Measurements from ENCODE around the gene KRT12. TPM values are rescaled to one million over a fixed set of nuclear protein-coding genes. Genes with fewer than 3 reads are reported as not detected.

KRT12 gene
- total RNA-seq, 2 donors from 2014 or later = not detected

GRCh38 chr17:40901981-40902474 is 35.0 kb upstream of the KRT12 start:
- Mint-ChIP-seq H3K27ac (peak overlapping the region; percentile 9), H3K27me3 (peaks cover 59% of the 10 kb centered on the region), H3K4me3 (no peak overlapping the region), H3K36me3 (ENCODE audit: low read depth) (peaks cover 3% of the 10 kb centered on the region), H3K4me1 (peaks cover 7% of the 10 kb centered on the region)
- no peaks in the 10 kb centered on the region for H3K9me3 ChIP-seq (ENCODE audit: control insufficient read depth, low read length, poor library complexity, severe bottlenecking)
- DNase-seq (no peak), ATAC-seq (no peak)

DNA sequence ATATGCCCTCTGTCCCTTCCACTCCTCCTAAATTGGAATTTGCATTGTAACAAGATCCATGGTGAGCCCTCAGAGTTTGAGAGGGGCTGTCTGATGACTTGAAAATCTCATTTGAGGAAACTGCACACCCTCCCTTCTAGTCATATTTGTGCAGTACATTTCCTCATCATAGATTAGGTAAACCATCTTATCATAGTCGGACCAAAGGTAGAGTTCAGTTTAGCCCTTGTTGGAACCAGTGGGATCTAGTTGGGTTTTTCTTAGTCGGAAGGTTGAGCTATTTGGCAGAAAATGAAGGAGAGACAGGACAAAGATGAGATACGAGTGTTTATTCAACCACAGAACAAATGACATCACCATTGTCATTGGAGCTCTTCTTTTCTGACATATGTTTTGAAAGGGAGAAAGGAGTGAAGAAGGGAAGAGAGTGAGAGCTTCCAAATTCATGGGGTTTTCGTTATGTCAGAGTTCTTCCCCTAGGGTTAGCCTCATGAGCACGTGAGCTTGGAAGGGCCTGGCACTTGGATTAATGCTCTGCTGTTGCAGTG is 33.9 kb upstream of the KRT12 start:
- peaks cover 57% of the 10 kb centered on the region for H3K27me3 Mint-ChIP-seq
- no peak overlapping the region for H3K4me3 Mint-ChIP-seq
- ATAC-seq = no peak
- peaks cover 3% of the 10 kb centered on the region for H3K36me3 Mint-ChIP-seq (ENCODE audit: low read depth)
- H3K4me1 Mint-ChIP-seq = peaks cover 7% of the 10 kb centered on the region
- H3K27ac Mint-ChIP-seq = no peak overlapping the region
- no peak for DNase-seq
- H3K9me3 ChIP-seq (ENCODE audit: control insufficient read depth, low read length, poor library complexity, severe bottlenecking) = no peaks in the 10 kb centered on the region

GRCh38 chr17:40896916-40897455 is 30.0 kb upstream of the KRT12 start:
- H3K4me3 Mint-ChIP-seq = no peak overlapping the region
- H3K27me3 Mint-ChIP-seq = peaks cover 62% of the 10 kb centered on the region
- no peaks in the 10 kb centered on the region for H3K9me3 ChIP-seq (ENCODE audit: control insufficient read depth, low read length, poor library complexity, severe bottlenecking)
- ATAC-seq (no peak), DNase-seq (no peak)
- peaks cover 3% of the 10 kb centered on the region for H3K36me3 Mint-ChIP-seq (ENCODE audit: low read depth)
- H3K4me1 Mint-ChIP-seq = peaks cover 6% of the 10 kb centered on the region
- H3K27ac Mint-ChIP-seq = no peak overlapping the region

DNA sequence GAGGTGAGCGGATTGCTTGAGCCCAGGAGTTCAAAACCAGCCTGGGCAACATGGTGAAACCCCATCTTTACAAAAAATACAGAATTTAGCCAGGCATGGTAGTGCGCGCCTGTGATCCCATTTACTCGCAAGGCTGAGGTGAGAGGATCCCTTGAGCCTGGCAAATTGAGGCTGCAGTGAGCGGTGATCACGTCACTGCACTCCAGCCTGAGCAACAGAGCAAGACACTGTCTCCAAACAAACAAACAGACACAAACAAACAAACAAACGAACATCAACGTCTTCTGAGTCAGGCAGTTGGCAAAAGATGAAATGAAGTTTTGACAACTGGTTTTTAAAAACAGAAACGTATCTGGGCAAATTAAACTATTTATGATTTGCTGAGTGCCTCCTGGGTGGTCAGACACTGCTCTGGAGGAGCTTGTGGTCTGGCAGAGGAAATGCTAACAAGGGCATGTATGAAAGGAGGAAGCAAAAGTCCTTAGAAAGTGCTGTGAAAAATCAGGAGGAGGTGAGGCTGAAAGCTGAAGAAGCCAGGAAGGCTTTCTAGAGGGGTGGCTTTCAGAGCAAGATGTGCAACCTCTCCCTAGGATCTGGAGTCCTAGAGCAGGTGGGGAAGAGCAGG is 28.2 kb upstream of the KRT12 start:
- DNase-seq = no peak
- no peak overlapping the region for H3K27ac Mint-ChIP-seq
- peaks cover 53% of the 10 kb centered on the region for H3K27me3 Mint-ChIP-seq
- peaks cover 4% of the 10 kb centered on the region for H3K4me1 Mint-ChIP-seq
- ATAC-seq = no peak
- peaks cover 3% of the 10 kb centered on the region for H3K36me3 Mint-ChIP-seq (ENCODE audit: low read depth)
- no peak overlapping the region for H3K4me3 Mint-ChIP-seq
- no peaks in the 10 kb centered on the region for H3K9me3 ChIP-seq (ENCODE audit: control insufficient read depth, low read length, poor library complexity, severe bottlenecking)

DNA sequence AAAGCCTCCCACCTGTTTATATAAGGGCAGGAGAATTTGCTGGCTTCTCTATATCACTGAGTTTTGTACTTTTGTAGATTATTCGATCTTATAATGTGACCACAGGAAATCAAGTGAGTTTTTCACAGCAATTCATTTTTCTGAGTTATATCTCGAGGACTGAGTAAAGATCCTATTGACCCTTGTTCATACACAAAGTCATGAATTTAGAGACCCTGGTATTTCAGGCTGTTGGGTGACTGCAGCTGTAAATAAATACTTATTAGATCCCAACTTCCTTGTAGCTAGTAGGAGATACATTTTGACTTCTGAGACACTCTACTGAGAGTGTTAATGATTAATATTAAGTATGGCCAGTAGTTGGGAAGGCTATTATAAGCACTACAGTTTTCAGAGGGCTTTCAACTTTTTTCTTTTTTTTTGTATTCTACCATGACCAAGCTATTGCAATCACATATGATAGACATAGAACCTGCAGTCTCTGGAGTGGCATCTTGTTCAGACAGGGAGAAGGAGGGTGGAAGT is 21.2 kb upstream of the KRT12 start:
- Mint-ChIP-seq H3K27me3 (peaks cover 58% of the 10 kb centered on the region), H3K4me1 (peaks cover under 1% of the 10 kb centered on the region), H3K27ac (no peak overlapping the region), H3K36me3 (ENCODE audit: low read depth) (peaks cover 6% of the 10 kb centered on the region), H3K4me3 (no peak overlapping the region)
- DNase-seq = no peak
- H3K9me3 ChIP-seq (ENCODE audit: control insufficient read depth, low read length, poor library complexity, severe bottlenecking) = no peaks in the 10 kb centered on the region
- ATAC-seq = no peak

DNA sequence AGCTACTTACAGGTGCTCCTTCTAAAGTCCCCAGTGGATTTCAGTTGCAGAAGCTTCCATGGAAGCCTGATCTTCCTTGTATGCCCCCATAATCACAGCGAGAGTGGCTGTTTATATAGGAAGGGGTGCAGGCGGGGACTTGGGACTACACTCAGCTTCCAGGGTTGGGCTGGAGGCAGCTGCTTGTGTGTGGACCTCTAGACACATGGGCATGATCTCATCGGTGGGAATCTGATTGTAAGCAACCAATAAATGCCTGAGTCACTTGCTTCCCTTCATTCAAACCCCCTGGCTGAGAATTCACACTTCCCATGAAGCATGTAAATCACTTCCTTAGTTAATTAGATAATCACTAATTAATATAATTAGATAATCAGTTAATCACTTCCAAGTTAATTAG is 19.1 kb upstream of the KRT12 start:
- H3K27me3 Mint-ChIP-seq = peaks cover 55% of the 10 kb centered on the region
- H3K4me3 Mint-ChIP-seq = no peak overlapping the region
- no peak overlapping the region for H3K27ac Mint-ChIP-seq
- H3K4me1 Mint-ChIP-seq = peaks cover 2% of the 10 kb centered on the region
- H3K9me3 ChIP-seq (ENCODE audit: control insufficient read depth, low read length, poor library complexity, severe bottlenecking) = no peaks in the 10 kb centered on the region
- DNase-seq = no peak
- no peak for ATAC-seq
- H3K36me3 Mint-ChIP-seq (ENCODE audit: low read depth) = peaks cover 2% of the 10 kb centered on the region

GRCh38 chr17:40884708-40885512 is 17.9 kb upstream of the KRT12 start, which contains the start of gene KRT20:
Gene KRT20 (minus strand): TSS chr17:40885242. CDS start chr17:40885185, 57 bp downstream.
- Mint-ChIP-seq H3K27ac (no peak within 1 kb of the TSS), H3K4me1 (peaks cover 2% of the 10 kb centered on the region), H3K4me3 (no peak within 1 kb of the TSS), H3K27me3 (peaks cover 52% of the 10 kb centered on the region), H3K36me3 (ENCODE audit: low read depth) (peaks cover 2% of the 10 kb centered on the region)
- H3K9me3 ChIP-seq (ENCODE audit: control insufficient read depth, low read length, poor library complexity, severe bottlenecking) = no peaks in the 10 kb centered on the region
- ATAC-seq (no peak), DNase-seq (no peak)

DNA sequence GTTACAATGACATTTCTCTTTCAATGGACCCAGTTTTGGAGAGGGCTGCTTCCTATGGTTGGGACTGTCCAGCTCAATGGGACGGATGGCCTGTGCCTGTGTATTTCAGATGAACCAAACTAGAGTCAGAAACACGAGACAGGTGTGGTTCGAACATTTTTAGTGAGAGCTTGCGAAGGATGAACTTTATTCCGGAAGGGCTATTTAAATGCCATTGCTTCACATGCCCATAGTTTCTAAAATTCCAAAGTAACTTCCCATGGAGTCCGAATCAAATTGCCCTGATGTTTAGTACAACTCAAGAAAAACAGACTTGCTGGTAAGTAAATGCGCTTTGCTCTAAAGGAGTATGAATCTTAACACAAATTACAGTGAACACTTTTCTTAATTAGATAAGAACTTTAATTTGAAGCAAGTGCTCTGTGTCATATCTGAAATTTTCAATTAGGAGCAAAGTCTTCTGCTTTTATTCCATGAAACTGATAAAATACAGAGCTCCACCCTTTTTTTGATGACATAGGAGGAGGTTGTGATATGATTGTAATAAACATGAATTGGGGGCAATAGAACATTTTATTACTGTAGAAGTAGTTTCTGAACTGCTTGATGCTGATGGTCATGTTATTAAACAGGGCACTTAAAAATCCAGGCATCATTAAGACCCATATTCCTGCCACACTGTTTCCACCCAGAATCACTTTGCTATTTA is 16.8 kb upstream of the KRT12 start:
- DNase-seq = no peak
- H3K4me3 Mint-ChIP-seq = no peak overlapping the region
- peaks cover 2% of the 10 kb centered on the region for H3K36me3 Mint-ChIP-seq (ENCODE audit: low read depth)
- H3K27me3 Mint-ChIP-seq = peaks cover 43% of the 10 kb centered on the region
- no peaks in the 10 kb centered on the region for H3K9me3 ChIP-seq (ENCODE audit: control insufficient read depth, low read length, poor library complexity, severe bottlenecking)
- ATAC-seq = no peak
- peaks cover 2% of the 10 kb centered on the region for H3K4me1 Mint-ChIP-seq
- H3K27ac Mint-ChIP-seq = no peak overlapping the region

DNA sequence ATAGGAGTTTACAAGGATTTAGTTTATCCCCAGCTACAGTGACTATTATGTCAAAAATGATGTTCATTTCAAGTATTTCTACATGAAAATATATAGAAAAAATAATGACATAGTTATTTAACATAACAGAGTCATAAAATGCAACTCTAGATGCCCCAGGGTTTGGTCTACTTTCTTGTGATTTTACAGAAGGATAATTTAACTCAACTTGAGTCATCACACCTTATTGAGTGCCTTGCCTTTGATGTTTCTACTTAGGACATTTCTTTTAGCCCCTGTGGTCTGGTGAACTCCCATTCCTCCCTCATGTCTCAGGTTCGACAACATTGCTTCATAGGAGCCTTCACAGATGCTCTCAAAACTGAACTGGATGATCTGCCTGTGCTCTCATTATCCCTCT is 16.0 kb upstream of the KRT12 start:
- no peaks in the 10 kb centered on the region for H3K9me3 ChIP-seq (ENCODE audit: control insufficient read depth, low read length, poor library complexity, severe bottlenecking)
- Mint-ChIP-seq H3K27ac (no peak overlapping the region), H3K27me3 (peaks cover 43% of the 10 kb centered on the region), H3K4me1 (peaks cover 2% of the 10 kb centered on the region), H3K4me3 (no peak overlapping the region), H3K36me3 (ENCODE audit: low read depth) (no peaks in the 10 kb centered on the region)
- ATAC-seq = no peak
- DNase-seq = no peak

GRCh38 chr17:40879026-40879425 is 12.0 kb upstream of the KRT12 start:
- Mint-ChIP-seq H3K27ac (no peak overlapping the region), H3K4me1 (peaks cover 2% of the 10 kb centered on the region), H3K27me3 (peaks cover 34% of the 10 kb centered on the region), H3K36me3 (ENCODE audit: low read depth) (no peaks in the 10 kb centered on the region), H3K4me3 (no peak overlapping the region)
- no peaks in the 10 kb centered on the region for H3K9me3 ChIP-seq (ENCODE audit: control insufficient read depth, low read length, poor library complexity, severe bottlenecking)
- ATAC-seq (no peak), DNase-seq (no peak)

- no peak for DNase-seq
- Mint-ChIP-seq H3K4me3 (no peak overlapping the region), H3K4me1 (no peaks in the 10 kb centered on the region), H3K27me3 (peaks cover 29% of the 10 kb centered on the region), H3K36me3 (ENCODE audit: low read depth) (no peaks in the 10 kb centered on the region), H3K27ac (no peak overlapping the region)
- H3K9me3 ChIP-seq (ENCODE audit: control insufficient read depth, low read length, poor library complexity, severe bottlenecking) = no peaks in the 10 kb centered on the region
- no peak for ATAC-seq
Observed at GRCh38 chr17:40878044-40878443, 11.0 kb upstream of the KRT12 start.

DNA sequence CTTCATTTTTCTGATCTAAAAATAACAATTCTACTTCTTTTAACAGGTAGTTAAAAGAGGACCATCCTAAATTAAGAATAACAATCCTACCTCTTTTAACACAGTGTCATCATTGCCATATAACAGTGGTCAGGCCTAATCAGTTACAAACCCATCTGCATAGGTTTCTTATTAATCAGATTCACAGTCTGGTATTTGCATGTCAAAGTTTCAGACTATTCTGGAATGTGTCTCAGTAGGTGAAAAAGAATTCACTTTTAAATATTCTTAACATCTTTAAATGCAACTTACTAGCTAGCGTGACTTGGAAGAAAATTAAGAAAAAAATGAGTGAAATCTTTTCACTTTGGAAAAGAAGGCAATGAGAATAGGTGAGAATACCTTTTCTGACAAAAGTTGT is 6.8 kb upstream of the KRT12 start:
- H3K27me3 Mint-ChIP-seq = peaks cover 45% of the 10 kb centered on the region
- H3K27ac Mint-ChIP-seq = no peak overlapping the region
- H3K9me3 ChIP-seq (ENCODE audit: control insufficient read depth, low read length, poor library complexity, severe bottlenecking) = no peaks in the 10 kb centered on the region
- no peak for DNase-seq
- H3K36me3 Mint-ChIP-seq (ENCODE audit: low read depth) = peaks cover 2% of the 10 kb centered on the region
- H3K4me1 Mint-ChIP-seq = no peaks in the 10 kb centered on the region
- H3K4me3 Mint-ChIP-seq = no peak overlapping the region
- ATAC-seq = no peak

GRCh38 chr17:40873255-40873654 is 6.2 kb upstream of the KRT12 start:
- H3K9me3 ChIP-seq (ENCODE audit: control insufficient read depth, low read length, poor library complexity, severe bottlenecking) = no peaks in the 10 kb centered on the region
- H3K27ac Mint-ChIP-seq = no peak overlapping the region
- H3K4me1 Mint-ChIP-seq = no peaks in the 10 kb centered on the region
- no peak for DNase-seq
- no peak overlapping the region for H3K4me3 Mint-ChIP-seq
- H3K36me3 Mint-ChIP-seq (ENCODE audit: low read depth) = peaks cover 2% of the 10 kb centered on the region
- H3K27me3 Mint-ChIP-seq = peaks cover 39% of the 10 kb centered on the region
- ATAC-seq = no peak

Measured in T-helper 17 cell (primary cell).